ENCODE data around the gene NAA50. TPM values are rescaled to one million over a fixed set of nuclear protein-coding genes. Genes with fewer than 3 reads are reported as not detected.
A peak's percentile ranks its signal among the peaks of the same experiment; 100 is the strongest.

NAA50 gene
- total and polyA plus RNA-seq, 2 donors (not counting 1 experiment from before 2014, with no cell fraction given): 27.6 to 116 TPM

DNA sequence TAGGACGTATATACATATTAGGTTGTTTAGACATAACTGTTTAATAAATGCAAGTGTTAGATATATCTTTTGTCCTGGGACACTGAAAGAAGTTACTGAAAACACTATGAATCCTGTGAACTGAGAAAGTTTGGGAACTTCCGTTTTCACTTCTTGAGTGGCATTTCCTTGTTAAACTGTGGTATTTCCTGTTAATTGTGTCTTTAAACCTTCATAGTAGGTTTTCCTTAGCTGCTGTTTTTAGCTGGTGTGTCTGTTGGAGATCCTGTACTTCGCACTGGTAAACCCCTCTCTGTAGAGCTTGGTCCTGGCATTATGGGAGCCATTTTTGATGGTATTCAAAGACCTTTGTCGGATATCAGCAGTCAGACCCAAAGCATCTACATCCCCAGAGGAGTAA, 37.9 kb upstream of the NAA50 start:
- no peaks in the 10 kb centered on the region for H3K9me3 ChIP-seq (ENCODE audit: control extremely low read depth in 1 of 3, control insufficient read depth in 2 of 3, insufficient read depth in 1 of 3, low read length in 2 of 3)
- H4K20me1 ChIP-seq (ENCODE audit: control insufficient read depth, insufficient read depth, low read length, poor library complexity, severe bottlenecking): no peaks in the 10 kb centered on the region
- no peak overlapping the region for H2AFZ ChIP-seq (ENCODE audit: insufficient read depth, low read depth, low read length, poor library complexity, severe bottlenecking)
- no peaks in the 10 kb centered on the region for H3K27me3 Mint-ChIP-seq
- H3K4me3 Mint-ChIP-seq: no peak overlapping the region
- intact Hi-C loops (cut with micrococcal nuclease): loop anchor here (5.0 kb wide), 1 partner anchor 37 kb away; the partner anchor contains the start of genes ATP6V1A and NAA50
- no peak for ATAC-seq (ENCODE audit: low read depth)
- H3K4me2 ChIP-seq (replicated peaks; ENCODE audit: low read depth, low read length, poor library complexity, severe bottlenecking): no peak overlapping the region
- H3K9me3 Mint-ChIP-seq (ENCODE audit: insufficient read depth): no peaks in the 10 kb centered on the region
- peak overlapping the region in 1 of 2 donors; percentile 76 for H3K27ac ChIP-seq (ENCODE audit: low read length in 2 of 2)
- H3K79me2 ChIP-seq (ENCODE audit: control insufficient read depth, insufficient read depth, low read length): no peaks in the 10 kb centered on the region
- POLR2A ChIA-PET: no interaction called here
- DNase-seq: peak; percentile 19
- H3K4me1 Mint-ChIP-seq: peaks cover 14% of the 10 kb centered on the region
- H3K27me3 ChIP-seq (replicated peaks in 1 of 4; ENCODE audit: control extremely low read depth in 1 of 4, control insufficient read depth in 3 of 4, insufficient read depth in 4 of 4, low read length in 3 of 4): no peaks in the 10 kb centered on the region
- 0% methylated on average over 1 of the region's 4 CpGs for WGBS (ENCODE audit: insufficient coverage)
- no peak overlapping the region for H3K9ac ChIP-seq (ENCODE audit: low read length)
- TF ChIP-seq, protein P1, sequence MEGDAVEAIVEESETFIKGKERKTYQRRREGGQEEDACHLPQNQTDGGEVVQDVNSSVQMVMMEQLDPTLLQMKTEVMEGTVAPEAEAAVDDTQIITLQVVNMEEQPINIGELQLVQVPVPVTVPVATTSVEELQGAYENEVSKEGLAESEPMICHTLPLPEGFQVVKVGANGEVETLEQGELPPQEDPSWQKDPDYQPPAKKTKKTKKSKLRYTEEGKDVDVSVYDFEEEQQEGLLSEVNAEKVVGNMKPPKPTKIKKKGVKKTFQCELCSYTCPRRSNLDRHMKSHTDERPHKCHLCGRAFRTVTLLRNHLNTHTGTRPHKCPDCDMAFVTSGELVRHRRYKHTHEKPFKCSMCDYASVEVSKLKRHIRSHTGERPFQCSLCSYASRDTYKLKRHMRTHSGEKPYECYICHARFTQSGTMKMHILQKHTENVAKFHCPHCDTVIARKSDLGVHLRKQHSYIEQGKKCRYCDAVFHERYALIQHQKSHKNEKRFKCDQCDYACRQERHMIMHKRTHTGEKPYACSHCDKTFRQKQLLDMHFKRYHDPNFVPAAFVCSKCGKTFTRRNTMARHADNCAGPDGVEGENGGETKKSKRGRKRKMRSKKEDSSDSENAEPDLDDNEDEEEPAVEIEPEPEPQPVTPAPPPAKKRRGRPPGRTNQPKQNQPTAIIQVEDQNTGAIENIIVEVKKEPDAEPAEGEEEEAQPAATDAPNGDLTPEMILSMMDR (IDR thresholded peaks at IDR 0.05): no peak
- no peak for TF ChIP-seq EZH2 (IDR thresholded peaks at IDR 0.05; ENCODE audit: borderline replicate concordance, insufficient read depth, low read depth, low read length, poor library complexity, severe bottlenecking)
- CTCF ChIA-PET: interaction anchor here (0.8 to 1.1 kb wide), 3 partner anchors 41 to 55 kb away, joined by 3 to 5 read pairs (median 3); partner anchors contain the start of gene GRAMD1C
- peak overlapping the region; percentile 42 for H3K27ac Mint-ChIP-seq
- peaks cover 5 to 30% of the 10 kb centered on the region in 2 experiments for H3K36me3 ChIP-seq (replicated peaks in 1 of 2; ENCODE audit: control extremely low read depth in 1 of 2, control insufficient read depth in 1 of 2, extremely low read depth in 1 of 2, insufficient read depth in 2 of 2, low read length in 1 of 2)
- peaks cover 8 to 12% of the 10 kb centered on the region in 2 donors for H3K4me1 ChIP-seq (ENCODE audit: control insufficient read depth in 2 of 2, insufficient read depth in 2 of 2, low read length in 2 of 2)
- H3K4me3 ChIP-seq (ENCODE audit: control extremely low read depth in 1 of 5, extremely low read depth in 1 of 5, insufficient read depth in 1 of 5, low read depth in 2 of 5, low read length in 4 of 5): no peak overlapping the region

DNA sequence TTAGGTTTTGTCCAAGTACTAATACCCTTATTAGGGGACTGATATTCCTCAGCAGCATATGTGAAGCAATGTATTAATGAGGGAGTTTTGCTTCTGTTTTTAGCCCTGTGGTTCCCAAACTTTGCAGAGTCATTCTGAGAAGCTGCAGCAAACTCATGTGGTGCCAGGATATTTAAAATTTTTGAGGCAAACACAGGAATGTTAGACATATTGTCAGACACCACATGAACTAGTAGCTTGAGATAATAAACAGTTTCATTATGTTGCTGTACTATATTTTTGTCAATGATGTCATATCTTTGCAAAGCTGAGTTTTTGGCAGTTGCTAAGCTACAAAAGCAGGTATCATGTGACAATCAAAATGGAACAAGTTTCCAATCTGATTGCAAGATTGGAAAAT, 37.4 kb upstream of the NAA50 start:
- no peak overlapping the region for H2AFZ ChIP-seq (ENCODE audit: insufficient read depth, low read depth, low read length, poor library complexity, severe bottlenecking)
- no peak overlapping the region for H3K4me3 ChIP-seq (ENCODE audit: control extremely low read depth in 1 of 5, extremely low read depth in 1 of 5, insufficient read depth in 1 of 5, low read depth in 2 of 5, low read length in 4 of 5)
- H3K4me1 ChIP-seq (ENCODE audit: control insufficient read depth in 2 of 2, insufficient read depth in 2 of 2, low read length in 2 of 2): peaks cover 4 to 9% of the 10 kb centered on the region in 2 donors
- ChIA-PET POLR2A (no interaction called here), CTCF (interaction anchor here (0.8 to 1.1 kb wide), 3 partner anchors 40 to 56 kb away, joined by 3 to 5 read pairs (median 3); partner anchors contain the start of gene GRAMD1C)
- H3K9me3 ChIP-seq (ENCODE audit: control extremely low read depth in 1 of 3, control insufficient read depth in 2 of 3, insufficient read depth in 1 of 3, low read length in 2 of 3): no peaks in the 10 kb centered on the region
- peaks cover 2 to 27% of the 10 kb centered on the region in 2 experiments for H3K36me3 ChIP-seq (replicated peaks in 1 of 2; ENCODE audit: control extremely low read depth in 1 of 2, control insufficient read depth in 1 of 2, extremely low read depth in 1 of 2, insufficient read depth in 2 of 2, low read length in 1 of 2)
- peak overlapping the region; percentile 56 for H3K27ac Mint-ChIP-seq
- H4K20me1 ChIP-seq (ENCODE audit: control insufficient read depth, insufficient read depth, low read length, poor library complexity, severe bottlenecking): no peaks in the 10 kb centered on the region
- H3K27me3 Mint-ChIP-seq: no peaks in the 10 kb centered on the region
- H3K27ac ChIP-seq (ENCODE audit: low read length in 2 of 2): peak overlapping the region in 1 of 2 donors; percentile 25
- ATAC-seq (ENCODE audit: low read depth): peak; percentile 33
- no peak overlapping the region for H3K4me2 ChIP-seq (replicated peaks; ENCODE audit: low read depth, low read length, poor library complexity, severe bottlenecking)
- H3K9ac ChIP-seq (ENCODE audit: low read length): no peak overlapping the region
- peaks cover 11% of the 10 kb centered on the region for H3K4me1 Mint-ChIP-seq
- H3K4me3 Mint-ChIP-seq: no peak overlapping the region
- H3K27me3 ChIP-seq (replicated peaks in 1 of 4; ENCODE audit: control extremely low read depth in 1 of 4, control insufficient read depth in 3 of 4, insufficient read depth in 4 of 4, low read length in 3 of 4): no peaks in the 10 kb centered on the region
- H3K9me3 Mint-ChIP-seq (ENCODE audit: insufficient read depth): no peaks in the 10 kb centered on the region
- TF ChIP-seq, protein P1 (IDR thresholded peaks at IDR 0.05): no peak
- no peak for TF ChIP-seq EZH2 (IDR thresholded peaks at IDR 0.05; ENCODE audit: borderline replicate concordance, insufficient read depth, low read depth, low read length, poor library complexity, severe bottlenecking)
- peak; percentile 45 for DNase-seq
- intact Hi-C loops (cut with micrococcal nuclease): loop anchor here (5.0 kb wide), 1 partner anchor 36 kb away; the partner anchor contains the start of genes ATP6V1A and NAA50
- H3K79me2 ChIP-seq (ENCODE audit: control insufficient read depth, insufficient read depth, low read length): no peaks in the 10 kb centered on the region
